ENCODE results near the gene SLC6A19.

SLC6A19 gene

DNA sequence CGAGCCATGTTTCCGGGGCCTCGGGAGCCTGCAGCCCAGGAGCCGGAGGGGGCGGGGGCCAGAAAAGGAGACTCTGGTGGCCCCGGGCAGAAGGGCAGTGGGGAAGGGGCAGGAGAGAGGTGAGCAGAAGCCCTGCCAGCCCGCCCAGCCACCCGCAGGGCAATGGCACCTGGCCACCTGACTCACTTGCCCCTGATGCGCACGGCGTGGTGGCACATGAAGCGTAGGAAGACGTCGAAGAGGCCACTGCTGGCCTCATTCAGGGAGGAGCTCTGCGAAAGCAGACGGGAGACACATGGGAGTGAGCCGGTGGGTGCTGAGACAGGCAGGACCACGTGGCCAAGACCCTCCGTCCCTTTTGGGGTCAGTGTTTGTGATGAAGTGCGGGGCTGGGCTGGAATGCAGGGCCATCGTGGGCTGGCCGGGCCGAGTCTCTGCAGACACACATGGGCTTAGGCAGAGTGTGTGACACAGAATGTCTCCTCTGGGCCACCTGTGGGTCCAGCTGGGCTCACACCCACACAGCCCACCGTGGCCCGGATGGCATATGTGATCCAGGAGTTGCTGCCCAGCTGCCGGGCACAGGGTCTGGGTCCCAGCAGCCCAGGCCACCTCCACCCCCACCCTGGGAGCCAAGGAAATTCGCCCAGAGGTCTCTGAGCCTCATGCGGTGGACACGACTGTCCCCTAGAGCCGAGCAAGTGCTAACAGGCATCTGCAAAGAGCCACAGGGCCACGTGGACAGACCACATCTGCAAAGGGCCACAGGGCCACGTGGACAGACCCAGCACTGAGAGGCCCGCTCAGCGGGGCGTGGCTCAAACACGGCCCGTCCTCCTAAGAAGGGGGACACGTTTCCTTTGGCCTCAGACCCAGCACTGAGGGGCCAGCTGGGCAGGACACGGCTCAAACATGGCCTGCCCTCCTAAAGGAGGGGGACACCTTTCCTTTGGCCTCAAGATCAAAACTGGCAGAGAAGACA, 69.8 kb downstream of the SLC6A19 start:
- no peak for FAIRE-seq

- FAIRE-seq = no peak
These were observed 70.8 kb downstream of the SLC6A19 start for GRCh38 chr5:1272201-1272600.

DNA sequence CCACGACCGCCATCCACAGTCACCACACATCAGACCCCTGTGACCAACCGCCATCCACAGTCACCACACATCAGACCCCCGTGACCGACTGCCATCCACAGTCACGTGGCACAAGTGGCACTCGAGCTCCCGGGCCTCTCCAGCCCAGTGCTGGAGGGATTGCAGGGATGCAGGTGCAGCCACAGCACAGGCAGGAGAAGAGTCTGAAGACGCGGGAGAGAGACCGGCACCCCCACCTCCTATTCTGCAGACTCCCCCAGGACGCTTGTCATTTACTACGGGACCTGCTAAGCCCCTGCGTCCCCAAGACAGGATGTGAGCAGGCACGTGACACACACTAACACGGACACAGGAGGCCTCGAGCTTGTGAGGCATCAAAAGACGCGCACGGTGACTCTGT, 72.3 kb downstream of the SLC6A19 start:
- FAIRE-seq = no peak

DNA sequence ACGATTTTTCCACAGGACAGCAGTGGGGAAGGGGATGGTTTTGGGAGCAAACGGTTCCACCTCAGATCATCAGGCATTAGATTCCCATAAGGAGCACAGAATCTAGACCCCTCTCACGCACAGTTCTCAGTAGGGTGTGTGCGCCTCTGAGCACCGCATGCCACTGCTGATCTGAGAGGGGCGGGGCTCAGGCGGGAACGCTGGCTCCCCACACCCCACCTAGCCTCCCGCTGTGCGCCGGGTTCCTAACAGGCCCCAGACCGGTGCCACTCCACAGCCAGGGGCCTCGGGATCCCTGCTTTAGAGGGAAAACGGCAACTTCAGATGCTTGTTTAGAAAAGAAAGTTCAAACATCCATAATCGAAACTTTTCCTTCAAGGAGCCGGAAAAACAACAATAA, 73.1 kb downstream of the SLC6A19 start:
- no peak for FAIRE-seq

Measured in G401.6 (cell line).